Measurements from ENCODE around the gene RNU1-4. TPM values are rescaled to one million over a fixed set of nuclear protein-coding genes. Genes with fewer than 3 reads are reported as not detected.
"Not testable (repeated sequence)": the region's sequence is repeated elsewhere in the genome, so short reads cannot be mapped to it uniquely, and the experiment has no call there.

The RNU1-4 gene
- total RNA-seq, 1 donor from 2014 or later: 1,962 TPM

DNA sequence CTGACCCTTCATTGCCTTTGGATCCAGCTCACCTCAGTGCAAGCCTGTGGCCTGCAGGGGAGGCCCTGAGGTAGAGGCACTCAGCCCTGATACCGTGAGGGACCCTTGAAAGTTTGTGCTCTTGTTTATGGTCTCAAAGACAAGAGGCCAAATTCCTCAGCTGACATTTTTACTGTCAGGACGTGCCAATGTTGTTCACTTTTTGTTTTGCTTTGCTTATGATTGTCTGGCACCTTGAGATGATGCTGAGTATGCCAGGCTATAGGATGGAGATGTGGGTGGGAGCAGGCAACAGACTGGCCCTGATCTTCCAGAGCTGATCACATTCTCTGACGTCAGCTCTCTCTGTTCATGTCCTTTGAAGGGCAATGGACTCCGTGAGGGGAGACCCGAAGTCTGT lies 36.5 kb downstream of the RNU1-4 start:
- H3K27ac Mint-ChIP-seq; H3K4me1 Mint-ChIP-seq; DNase-seq; H3K27me3 Mint-ChIP-seq; H3K36me3 Mint-ChIP-seq (ENCODE audit: low read depth); H3K9me3 Mint-ChIP-seq; intact Hi-C loops (cut with micrococcal nuclease); H3K4me3 Mint-ChIP-seq: not testable (repeated sequence)

DNA sequence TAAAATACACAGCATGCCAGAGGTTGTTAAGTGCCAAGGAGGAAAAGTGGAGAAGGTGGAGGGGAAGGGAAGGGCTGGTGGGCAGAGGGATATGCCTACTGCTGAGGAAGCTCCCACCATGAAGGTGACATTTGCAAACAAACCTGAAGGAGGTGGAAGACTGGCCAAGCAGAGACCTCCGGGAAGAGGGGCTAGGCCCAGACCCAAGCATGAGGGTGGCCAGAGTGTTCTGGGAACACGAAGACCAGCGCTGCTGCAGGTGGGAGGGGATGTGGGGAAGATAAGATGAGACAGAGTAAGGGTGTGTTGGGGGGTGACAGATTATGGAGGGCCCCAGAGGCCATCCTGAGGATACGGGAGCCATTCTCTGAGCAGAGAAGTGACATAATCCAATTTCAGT lies 37.5 kb downstream of the RNU1-4 start:
- H3K4me1 Mint-ChIP-seq; H3K9me3 Mint-ChIP-seq; H3K4me3 Mint-ChIP-seq; DNase-seq; H3K27ac Mint-ChIP-seq; H3K27me3 Mint-ChIP-seq; H3K36me3 Mint-ChIP-seq (ENCODE audit: low read depth); intact Hi-C loops (cut with micrococcal nuclease): not testable (repeated sequence)

DNA sequence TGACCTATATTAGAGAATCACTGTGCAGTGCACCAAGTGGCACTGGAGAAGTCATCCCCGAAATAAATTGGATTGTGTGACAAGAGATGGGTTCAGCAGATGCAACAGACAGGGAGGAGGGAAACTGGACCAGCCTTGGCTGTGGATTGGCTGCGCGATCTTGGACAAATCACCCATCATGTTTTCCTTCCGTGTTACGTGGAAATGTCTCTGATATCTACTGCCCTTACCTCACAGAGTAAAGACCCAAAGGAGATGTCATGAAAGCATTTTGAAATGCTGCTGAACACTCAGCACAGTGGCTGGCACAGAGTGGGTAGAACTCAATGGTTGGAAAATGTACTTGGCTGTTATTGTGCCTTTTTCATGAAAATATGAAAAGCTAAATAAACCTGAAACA lies 39.2 kb downstream of the RNU1-4 start:
- H3K4me1 Mint-ChIP-seq; DNase-seq; intact Hi-C loops (cut with micrococcal nuclease); H3K9me3 Mint-ChIP-seq; H3K27ac Mint-ChIP-seq; H3K27me3 Mint-ChIP-seq; H3K4me3 Mint-ChIP-seq; H3K36me3 Mint-ChIP-seq (ENCODE audit: low read depth): not testable (repeated sequence)

DNA sequence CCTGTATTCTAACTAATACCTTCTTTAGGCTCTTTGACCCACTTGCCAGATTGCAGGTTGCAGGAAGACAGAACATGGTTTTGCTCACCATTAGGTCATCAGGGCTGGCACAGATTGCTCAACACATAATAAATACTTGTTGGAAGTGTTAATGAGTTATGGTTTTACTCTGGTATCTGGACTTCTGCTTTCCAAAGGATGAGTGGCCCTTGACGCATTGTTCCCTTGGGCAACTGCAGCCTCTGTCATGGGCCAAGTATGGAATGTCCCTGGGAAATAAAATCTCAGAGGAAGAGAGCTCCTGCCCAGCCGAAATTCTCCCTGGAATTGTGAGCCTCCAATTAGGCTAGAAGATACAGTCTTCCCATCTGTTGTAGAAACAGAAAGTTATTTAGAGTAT lies 40.7 kb downstream of the RNU1-4 start:
- H3K4me1 Mint-ChIP-seq; DNase-seq; H3K36me3 Mint-ChIP-seq (ENCODE audit: low read depth); H3K27ac Mint-ChIP-seq; H3K4me3 Mint-ChIP-seq; H3K27me3 Mint-ChIP-seq; intact Hi-C loops (cut with micrococcal nuclease); H3K9me3 Mint-ChIP-seq: not testable (repeated sequence)

DNA sequence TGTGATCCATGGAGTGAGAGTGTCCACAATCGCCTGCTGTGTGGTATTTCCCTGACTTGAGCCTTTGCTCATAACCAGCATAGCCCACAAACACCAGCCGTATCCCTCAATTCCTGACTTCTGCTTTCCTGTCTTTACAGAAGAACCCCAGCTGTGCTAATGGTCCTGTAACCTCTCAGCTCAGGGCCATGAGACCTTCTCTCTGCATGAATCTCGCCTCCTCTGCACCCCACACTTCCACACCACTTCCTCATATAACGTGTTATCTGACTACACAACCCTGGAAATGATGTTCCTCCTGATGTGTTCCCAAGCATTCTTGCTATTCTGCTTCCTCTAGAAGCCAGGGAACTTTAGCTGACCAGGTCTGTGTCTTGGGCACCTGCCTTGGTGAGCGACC lies 41.3 kb downstream of the RNU1-4 start:
- H3K9me3 Mint-ChIP-seq; H3K27me3 Mint-ChIP-seq; H3K36me3 Mint-ChIP-seq (ENCODE audit: low read depth); H3K4me3 Mint-ChIP-seq; H3K4me1 Mint-ChIP-seq; H3K27ac Mint-ChIP-seq; intact Hi-C loops (cut with micrococcal nuclease); DNase-seq: not testable (repeated sequence)

DNA sequence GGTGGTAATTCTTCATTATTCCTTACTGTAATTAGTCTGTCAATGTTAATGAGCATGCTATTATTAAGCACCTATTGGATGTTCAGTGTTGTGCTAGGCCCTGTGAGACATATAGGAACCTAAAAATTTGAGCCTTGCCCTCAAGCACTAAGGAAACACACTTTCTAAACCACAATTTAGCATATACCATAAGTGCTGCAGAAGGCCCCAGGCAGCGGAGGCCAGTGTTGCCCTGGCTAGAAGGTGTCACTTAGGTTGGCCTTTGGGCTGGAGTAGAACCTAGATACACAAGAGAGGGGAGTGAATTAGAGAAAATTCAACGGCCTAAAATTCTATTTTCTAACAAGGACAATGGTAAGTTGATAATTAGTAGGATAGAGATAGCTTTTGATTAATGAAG lies 44.6 kb downstream of the RNU1-4 start:
- not testable (repeated sequence) for H3K9me3 Mint-ChIP-seq

DNA sequence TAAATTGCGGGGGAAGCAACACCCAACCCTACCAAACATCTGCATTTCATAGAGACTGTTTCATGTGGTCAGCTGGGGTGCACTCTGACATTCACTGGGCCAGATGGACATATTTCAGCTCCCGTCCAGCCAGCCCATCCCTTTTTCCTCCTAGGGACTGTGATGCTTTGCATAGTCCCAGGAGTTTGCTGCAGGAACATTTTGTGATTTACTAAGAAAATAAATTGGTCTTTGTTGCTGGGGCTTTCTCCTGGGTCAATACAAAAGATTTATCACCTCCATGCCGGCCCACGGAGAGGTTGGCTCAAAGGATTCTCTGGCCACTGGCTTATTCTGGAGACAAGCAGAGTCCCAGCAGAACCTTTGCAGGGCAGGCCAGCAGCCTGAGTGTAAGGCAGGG lies 46.0 kb downstream of the RNU1-4 start:
- H3K4me1 Mint-ChIP-seq; H3K27me3 Mint-ChIP-seq; H3K9me3 Mint-ChIP-seq; intact Hi-C loops (cut with micrococcal nuclease); DNase-seq; H3K36me3 Mint-ChIP-seq (ENCODE audit: low read depth); H3K4me3 Mint-ChIP-seq; H3K27ac Mint-ChIP-seq: not testable (repeated sequence)

More for the DNA sequence above, 44.6 kb downstream of the RNU1-4 start:
- H3K36me3 Mint-ChIP-seq (ENCODE audit: low read depth); DNase-seq; H3K4me1 Mint-ChIP-seq; H3K27me3 Mint-ChIP-seq; H3K4me3 Mint-ChIP-seq; intact Hi-C loops (cut with micrococcal nuclease); H3K27ac Mint-ChIP-seq: not testable (repeated sequence)

DNA sequence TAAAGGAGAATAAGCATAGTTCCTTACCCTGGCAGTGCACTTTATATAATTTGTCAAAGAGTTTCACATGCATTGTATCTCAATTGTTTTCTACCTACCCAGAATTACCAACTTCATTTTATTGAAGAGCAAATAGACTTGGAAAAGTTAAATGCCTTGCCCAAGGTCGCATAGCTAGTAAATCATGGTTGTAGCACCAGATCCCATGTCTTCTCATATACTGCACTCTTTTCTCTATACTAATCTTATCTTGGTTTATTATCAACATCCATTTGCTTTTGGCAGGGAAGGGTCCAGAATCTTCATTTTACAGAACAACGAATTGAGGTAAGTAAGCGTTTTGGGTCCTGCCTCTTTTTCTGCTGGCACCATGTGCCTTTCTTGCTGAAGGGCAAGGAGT lies 46.9 kb downstream of the RNU1-4 start:
- DNase-seq; H3K9me3 Mint-ChIP-seq; intact Hi-C loops (cut with micrococcal nuclease); H3K4me1 Mint-ChIP-seq; H3K36me3 Mint-ChIP-seq (ENCODE audit: low read depth); H3K27ac Mint-ChIP-seq; H3K27me3 Mint-ChIP-seq; H3K4me3 Mint-ChIP-seq: not testable (repeated sequence)

DNA sequence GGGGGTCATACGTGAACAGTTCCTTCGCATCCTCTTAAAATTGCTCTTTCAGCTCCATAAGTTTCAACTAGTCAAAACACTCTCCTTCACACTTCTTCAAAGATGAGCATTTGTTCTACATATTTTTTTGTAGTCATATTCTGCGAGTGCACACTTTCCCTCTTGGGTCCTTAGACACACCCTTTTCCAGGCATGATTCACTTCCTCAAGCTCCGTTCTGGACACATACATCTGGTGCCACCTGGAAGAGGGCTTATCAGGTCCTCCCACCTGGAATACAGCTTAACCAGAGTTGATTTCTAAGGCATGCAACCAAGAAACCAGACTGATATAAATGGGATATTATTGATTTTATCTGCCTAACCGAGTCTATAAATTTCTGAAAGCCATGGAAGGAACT lies 47.4 kb downstream of the RNU1-4 start:
- H3K4me3 Mint-ChIP-seq; H3K36me3 Mint-ChIP-seq (ENCODE audit: low read depth); intact Hi-C loops (cut with micrococcal nuclease); H3K27ac Mint-ChIP-seq; H3K27me3 Mint-ChIP-seq; H3K4me1 Mint-ChIP-seq; DNase-seq; H3K9me3 Mint-ChIP-seq: not testable (repeated sequence)

Other genes starting within 250 kb of the RNU1-4 start
- gene RNU1-1, start 226.2 kb upstream of the RNU1-4 start, total RNA-seq: 1,962 and 2,189 TPM in 2 replicates
- gene NBPF1, start 127.0 kb upstream of the RNU1-4 start, total RNA-seq: 4.2 and 5.1 TPM in 2 replicates
- 1,962 and 2,189 TPM in 2 replicates for gene RNU1-3, start 73.6 kb upstream of the RNU1-4 start, total RNA-seq
- 1,962 and 2,189 TPM in 2 replicates for gene RNU1-2, start 155.5 kb downstream of the RNU1-4 start, total RNA-seq
- 23.4 and 27.0 TPM in 2 replicates for gene CROCC, start 181.4 kb downstream of the RNU1-4 start, total RNA-seq
- gene MFAP2, start 240.1 kb downstream of the RNU1-4 start, total RNA-seq: not detected in 2 replicates

Data from activated CD4-positive, alpha-beta T cell treated with anti-CD3 and anti-CD28 coated beads, Interleukin-2, amount 10 ng/mL, durations not matched to agents 24 days and 14 days (primary cell).